ENCODE measurements around the gene TNNI3K.

- TF ChIP-seq CTCF (IDR thresholded peaks at IDR 0.05; ENCODE audit: insufficient read depth, low read length) (no peak), POLR2AphosphoS5 (IDR thresholded peaks at IDR 0.05; ENCODE audit: low read depth) (no peak), REST (IDR thresholded peaks at IDR 0.05; ENCODE audit: insufficient replicate concordance, low read depth) (no peak), SPI1 (IDR thresholded peaks at IDR 0.05; ENCODE audit: borderline replicate concordance, low read depth) (no peak), GABPA (IDR thresholded peaks at IDR 0.05; ENCODE audit: low read depth) (no peak)
Observed at GRCh38 chr1:74222701-74223100, 12.5 kb upstream of the TNNI3K start.

Data from HL-60 (cell line).